Tongue (tissue), 2 donors: ENCODE results near the gene MPC1L. TPM values are rescaled to one million over a fixed set of nuclear protein-coding genes. Genes with fewer than 3 reads are reported as not detected.
A peak's percentile ranks its signal among the peaks of the same experiment; 100 is the strongest.
"Not testable (repeated sequence)": the region's sequence is repeated elsewhere in the genome, so short reads cannot be mapped to it uniquely, and the experiment has no call there.

Source experiments
- DNase-seq: peaks from one replicate; pipeline ENCODE4 v3.0.0-alpha.2; 2015
- total RNA-seq: library from RNA; depleted of rRNA; stranded (reverse); fragments of >200 nt; gene quantifications from one replicate; pipeline ENCODE4 v1.2.3, GENCODE V29; 2014

The MPC1L gene
- not detected for total RNA-seq

DNA sequence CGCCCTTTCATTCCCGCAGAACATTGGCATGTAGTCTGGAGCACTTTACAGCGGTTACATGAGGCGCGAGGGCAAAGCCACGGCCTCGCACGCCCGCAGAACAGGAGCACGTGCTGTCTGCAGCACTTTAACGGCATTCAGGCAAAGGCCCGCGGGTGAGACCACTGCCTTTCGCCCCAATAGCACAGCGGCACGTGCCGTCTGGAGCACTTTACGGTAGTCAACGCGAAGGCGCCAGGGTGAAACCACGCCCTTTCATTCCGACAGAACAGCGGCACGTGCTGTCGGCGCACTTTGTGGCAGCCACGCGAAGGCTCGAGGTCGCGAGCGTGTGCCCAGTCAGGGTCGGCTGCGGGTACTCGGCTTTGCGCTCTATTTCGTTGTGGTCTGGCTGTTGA, at the start of gene MPC1L:
MPC1L (plus strand) TSS at position 290 of the 398 bp plus-strand sequence. CDS start 138 bp downstream, outside the sequence.
- no peak for DNase-seq

DNA sequence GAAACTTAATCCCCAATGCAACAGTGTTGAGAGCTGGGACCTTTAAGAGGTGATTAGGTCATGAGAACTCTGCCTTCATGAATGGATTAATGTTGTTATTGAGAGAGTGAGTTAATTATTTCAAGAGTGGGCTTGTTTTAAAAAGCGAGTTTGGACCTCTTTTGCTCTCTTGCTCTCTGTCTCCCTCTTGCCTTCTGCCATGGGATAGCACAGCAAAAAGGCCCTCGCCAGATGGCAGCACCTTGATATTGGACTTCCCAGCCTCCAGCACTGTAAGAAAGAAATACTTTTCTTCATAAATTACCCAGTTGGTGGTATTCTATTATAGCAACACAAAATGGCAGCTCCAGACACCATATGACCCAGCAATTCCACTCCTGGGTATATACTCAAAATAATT, 49.5 kb upstream of the MPC1L start:
- DNase-seq: no peak

DNA sequence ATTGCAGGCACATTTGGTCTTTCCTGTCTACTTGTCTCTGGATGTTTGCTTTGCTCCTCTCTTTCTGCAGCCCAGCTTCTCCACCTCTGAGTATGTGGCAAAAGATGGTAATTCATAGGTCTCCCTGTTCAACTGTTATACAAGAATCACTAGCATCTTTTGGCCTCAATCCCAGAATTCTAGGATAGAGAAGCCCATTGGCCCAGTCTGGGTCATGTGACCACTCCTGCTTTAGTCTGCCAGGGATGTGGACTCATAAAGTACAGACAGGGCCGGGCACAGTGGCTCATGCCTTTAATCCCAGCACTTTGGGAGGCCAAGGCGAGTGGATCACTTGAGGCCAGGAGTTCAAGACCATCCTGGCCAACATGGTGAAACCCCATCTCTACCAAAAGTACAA, 47.8 kb upstream of the MPC1L start:
- DNase-seq: not testable (repeated sequence)

DNA sequence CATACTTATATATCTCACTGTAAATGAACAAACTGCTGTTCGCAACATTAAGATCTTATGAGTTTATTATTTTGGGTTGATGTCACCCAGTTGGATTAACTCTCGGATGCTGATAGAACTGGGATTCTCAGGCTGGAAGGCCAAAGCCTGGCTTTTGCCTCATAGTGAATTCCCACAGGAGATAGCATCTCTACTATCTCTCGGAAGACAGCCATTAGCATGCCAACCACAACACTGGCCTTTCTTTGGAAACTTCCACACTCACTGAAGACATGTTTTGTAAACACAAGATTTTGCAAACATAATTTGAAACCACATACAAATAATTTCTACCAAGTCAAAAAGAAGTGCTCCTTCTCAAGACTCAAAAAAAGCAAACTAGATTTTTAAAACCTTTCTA, 46.9 kb upstream of the MPC1L start:
- DNase-seq: no peak

DNA sequence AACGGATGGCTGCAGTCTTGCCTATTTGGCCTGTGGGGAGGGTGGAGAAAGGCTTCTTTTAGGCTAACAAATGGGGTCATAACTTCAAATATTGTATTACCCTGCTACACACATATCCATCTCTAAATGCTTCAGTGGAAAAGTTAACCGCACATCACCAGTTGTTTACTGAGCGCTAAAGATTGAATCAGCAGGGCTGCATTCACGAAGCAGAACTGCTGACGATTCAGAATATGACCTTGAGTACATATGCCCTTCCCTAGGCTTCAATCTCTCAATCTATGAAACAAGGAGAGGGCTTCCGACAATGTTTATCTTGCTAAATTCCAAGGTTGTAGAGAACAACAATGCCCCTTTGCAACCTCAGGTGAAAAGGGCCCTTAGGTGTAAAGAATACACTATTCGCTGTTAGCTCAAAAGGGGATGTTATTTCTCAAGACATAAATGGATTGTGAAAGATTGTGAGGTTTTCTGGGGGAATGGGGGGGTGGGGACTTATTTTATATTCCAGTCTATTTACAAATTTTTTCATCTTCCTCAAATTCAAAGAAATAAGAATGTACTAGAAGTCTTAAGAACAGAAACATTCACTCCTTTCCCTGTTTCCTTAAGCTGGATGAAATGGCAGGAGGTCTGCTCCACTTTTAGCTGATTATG, 45.1 kb upstream of the MPC1L start:
- no peak for DNase-seq

DNA sequence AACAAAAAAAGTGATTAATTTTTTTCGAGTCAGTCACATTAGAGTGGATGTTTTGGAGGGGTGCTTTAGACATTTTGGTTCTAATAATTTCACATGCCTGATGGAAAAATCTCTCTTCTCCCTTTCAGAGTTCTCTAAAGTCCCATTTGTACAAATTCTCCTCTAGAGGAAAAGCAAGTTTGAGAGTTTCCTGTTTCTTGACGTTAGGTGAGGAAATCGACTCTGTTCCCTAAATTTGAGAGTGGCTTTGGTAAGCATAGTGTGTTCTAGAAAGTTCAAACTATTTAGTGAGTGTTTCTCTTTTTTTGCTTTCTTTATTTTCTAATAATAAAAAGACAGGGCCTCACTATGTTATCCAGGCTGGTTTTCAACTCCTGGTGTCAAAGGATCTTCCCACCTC, 44.1 kb upstream of the MPC1L start:
- DNase-seq: no peak

DNA sequence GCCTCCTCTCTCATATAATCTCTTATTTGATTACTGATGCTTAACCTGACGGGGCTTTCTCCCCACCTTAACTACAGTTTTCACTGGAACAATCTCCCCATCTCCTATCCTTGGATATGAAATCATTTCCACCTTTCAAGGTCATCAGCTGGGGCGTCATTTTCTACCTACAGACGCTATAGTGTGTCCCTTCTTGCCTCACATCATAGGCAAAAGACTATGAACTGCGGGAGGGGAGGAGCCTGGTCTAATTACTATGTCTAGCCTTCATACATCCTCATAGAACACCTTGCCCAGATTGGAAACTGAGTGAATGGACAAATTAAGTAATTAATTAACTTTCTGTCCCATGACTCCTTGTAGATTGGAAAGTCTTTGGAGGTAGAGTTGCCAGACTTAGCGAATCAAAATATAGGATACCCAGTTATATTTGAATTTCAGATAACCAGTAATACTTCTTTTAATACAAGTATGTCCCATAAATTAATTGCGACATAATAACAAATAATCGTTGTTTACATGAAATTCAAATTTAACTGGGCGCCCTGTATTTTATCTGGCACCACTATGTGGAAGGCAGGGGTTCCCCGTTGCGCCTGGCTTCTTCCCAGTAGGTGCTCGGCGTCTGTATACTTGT, 43.2 kb upstream of the MPC1L start:
- DNase-seq: no peak

DNA sequence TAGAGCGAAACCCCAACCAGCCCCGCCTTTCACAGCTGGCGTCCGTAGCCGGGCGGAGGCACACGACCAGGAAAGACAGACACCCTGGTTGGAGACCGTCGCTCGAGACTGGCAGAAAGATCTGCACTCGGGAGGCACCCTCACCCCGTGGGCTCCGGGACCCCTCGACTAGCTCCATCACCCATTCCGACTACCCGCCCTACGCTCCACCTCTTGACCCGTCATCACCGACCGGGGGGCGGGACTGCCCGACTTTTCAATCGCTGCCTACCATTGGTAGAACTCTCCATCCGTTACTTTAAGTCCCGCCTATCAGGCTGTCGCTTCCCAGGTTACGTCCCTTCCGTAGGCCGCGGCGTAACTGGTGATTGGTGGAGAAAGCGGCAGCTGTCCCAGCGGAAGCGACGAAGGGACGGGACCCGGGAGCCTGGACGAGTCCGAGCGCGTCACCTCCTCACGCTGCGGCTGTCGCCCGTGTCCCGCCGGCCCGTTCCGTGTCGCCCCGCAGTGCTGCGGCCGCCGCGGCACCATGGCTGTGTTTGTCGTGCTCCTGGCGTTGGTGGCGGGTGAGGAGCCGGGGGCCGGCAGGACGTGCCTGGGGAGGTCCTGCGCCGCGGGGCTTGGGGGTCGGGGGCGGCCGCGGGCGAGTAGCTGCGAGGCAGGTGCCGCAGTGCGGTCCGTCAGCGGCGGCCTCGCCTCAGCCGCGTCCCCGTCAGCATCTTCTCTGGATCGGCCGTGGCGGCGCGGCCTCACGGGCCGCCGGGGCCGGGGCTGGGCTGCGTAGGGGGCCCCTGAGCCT, 42.5 kb upstream of the MPC1L start, which contains the start of gene ATP6AP2:
ATP6AP2 (plus strand) TSS at position 434 of the 799 bp plus-strand sequence; CDS start at position 530, 96 bp downstream.
- peak; percentile 97 for DNase-seq

DNA sequence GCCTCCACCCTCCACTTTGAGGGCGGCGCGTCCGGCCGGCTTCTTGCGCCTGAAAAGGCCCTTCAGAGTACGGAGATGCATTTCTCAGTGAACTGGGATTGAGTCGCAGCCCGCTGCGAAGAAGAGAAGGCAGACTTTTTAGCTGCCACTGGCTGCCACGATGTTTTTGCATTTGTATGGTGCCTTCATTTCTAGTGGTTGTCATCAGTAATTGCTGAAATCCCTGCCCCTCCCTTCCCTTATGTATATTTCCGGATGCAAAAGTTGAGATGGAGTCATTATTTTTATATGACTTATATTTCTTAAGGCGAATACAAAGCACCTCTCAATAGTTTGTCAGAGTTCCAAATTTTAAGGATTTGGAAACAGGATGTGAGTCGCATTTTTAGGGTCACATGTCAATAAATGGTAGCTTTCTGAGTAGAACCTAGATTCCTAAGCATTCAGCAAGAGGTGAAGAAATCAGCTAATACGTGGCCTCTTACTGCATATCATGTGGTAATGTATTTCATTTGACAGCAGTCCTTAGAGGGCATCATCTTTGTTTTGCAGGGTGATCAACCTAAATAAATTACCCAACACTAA, 41.8 kb upstream of the MPC1L start:
- DNase-seq: peak; percentile 21

DNA sequence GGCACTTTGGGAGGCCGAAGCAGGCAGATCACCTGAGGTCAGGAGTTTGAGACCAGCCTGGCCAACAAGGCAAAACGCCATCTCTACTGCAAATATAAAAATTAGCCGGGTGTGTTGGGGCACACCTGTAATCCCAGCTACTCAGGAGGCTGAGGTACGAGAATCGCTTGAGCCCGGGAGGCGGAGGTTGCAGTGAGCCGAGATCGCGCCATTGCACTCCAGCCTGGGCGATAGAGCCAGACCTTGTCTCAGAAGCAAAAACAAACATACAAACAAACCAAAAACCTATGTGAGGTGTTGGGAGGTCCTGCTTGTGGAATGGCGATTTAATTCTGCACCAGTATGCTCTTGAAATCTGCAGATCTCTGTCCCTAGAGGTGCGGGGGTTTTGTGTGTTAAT, 41.0 kb upstream of the MPC1L start:
- DNase-seq: not testable (repeated sequence)

DNA sequence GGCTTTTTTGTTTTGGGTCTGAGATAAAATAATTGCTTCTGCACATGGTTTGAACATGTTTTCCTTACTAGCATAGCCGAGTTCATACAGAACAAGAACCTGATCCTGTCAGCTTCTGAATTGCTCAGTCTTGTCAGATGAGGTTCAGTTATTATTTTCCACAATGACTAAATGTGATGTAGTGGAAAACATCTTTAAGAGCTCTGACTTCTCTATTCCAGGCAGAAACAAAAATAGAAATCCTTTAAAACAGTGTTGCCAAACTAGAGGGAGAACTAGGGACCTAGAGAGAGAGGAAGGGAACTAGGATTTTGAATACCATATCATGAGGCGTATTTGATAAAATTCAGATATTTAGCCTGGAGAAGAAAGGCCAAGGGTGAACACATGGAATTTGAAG, 40.4 kb upstream of the MPC1L start:
- DNase-seq: no peak

DNA sequence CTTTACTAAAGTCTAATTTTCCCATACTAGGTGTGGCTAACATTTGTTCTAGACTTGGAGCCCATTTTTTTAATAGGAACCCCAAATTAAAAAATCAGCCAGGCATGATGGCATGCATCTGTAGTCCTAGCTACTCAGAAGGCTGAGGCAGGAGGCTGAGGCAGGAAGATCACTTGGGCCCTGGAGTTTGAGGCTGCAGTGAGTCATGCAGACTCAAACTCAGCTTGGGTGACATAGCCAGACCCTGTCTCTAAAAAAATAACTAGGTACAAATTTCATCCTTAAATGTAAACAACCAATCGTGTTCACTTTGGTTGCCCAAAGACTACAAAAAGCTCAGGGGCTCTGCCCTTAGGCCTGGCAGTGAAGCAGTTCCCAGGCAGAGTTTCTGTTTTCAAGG, 35.6 kb upstream of the MPC1L start:
- not testable (repeated sequence) for DNase-seq

DNA sequence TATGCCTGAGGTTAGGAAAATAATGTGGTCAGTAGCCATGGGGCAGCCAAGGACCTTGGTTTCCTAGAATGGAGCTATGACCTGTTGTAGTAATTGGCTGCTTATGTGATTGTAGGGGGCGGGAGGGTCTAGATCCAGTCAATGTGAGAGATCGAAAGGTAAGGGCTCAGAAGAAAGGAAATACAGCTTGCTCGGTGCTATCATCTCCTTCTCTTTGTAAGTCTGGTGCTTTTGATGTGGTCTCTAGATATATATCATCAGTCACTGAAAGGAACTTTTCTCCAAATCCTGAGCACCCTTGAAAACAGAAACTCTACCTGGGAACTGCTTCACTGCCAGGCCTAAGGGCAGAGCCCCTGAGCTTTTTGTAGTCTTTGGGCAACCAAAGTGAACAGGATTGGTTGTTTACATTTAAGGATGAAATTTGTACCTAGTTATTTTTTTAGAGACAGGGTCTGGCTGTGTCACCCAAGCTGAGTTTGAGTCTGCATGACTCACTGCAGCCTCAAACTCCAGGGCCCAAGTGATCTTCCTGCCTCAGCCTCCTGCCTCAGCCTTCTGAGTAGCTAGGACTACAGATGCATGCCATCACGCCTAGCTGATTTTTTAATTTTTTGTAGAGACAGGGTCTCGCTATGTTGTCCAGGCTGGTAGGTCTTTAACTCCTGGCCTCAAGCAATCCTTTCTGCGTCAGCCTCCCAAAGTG, 33.5 kb upstream of the MPC1L start:
- DNase-seq: not testable (repeated sequence)

DNA sequence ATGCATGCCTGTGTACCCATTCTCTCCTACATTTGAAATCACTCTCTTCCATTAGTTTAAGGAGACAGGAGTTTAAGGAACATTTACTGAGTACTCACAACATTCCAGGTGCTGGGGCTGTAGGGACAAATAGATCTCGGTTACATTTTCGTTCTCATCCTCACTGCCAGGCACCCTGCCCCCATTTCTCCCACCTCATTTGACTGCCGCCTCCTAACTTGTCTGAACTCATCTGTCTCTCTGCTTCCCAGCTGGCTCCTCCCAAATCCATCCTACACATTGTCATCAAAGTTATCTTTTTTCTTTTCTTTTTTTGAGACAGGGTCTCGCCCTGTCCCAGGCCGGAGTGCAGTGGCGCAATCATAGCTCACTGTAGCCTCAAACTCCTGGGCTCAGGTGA, 19.8 kb upstream of the MPC1L start:
- no peak for DNase-seq

DNA sequence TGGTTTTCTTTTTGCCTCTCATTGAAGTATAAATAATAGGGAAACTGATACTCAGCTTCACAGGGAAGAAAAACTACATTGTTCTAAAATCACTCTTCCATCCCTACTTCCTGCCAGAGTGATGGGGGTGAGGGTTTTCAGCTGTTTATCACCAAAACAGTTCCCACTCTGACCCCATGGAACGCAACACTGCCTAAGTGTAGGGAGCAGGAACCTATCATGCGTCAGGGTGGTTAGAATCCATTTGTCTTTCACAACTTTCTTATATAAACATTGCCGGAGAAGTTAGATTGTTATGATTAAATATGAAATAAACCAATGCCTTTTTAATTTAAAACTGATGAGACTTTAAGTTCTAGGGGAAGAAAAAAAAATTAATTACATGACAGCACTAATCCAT, 15.8 kb upstream of the MPC1L start:
- DNase-seq: no peak

DNA sequence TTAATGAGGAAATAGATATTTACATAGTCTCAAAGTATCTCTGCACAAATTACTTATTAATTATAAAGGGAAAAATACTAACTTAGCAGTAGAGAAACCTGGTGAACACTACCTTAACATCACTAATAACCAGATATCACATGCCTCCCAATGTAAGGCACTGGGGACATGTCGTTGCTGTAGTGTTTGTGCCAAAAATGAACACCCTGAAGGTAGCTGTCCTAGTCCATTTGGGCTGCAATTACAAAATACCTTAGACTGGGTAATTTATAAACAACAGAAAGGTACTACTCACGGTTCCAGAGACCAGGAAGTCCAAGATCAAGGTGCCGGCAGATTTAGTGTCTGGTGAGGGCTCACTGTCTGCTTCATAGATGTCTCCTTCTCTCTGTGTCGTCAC, 10.7 kb upstream of the MPC1L start:
- no peak for DNase-seq

DNA sequence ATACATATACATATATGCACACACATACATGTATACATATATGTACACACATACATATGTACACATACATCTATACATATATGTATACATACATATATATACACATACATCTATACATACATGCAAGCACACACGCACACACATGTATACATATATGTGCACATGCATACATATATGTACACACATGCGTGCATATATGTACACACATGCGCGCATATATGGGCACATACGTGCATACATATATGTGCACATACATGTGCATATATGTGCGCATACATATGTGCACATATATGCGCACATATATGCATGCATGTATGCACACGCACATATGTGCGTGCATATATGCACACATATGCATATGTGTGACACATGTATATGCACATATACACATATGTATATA, 7.3 kb upstream of the MPC1L start:
- DNase-seq: no peak

DNA sequence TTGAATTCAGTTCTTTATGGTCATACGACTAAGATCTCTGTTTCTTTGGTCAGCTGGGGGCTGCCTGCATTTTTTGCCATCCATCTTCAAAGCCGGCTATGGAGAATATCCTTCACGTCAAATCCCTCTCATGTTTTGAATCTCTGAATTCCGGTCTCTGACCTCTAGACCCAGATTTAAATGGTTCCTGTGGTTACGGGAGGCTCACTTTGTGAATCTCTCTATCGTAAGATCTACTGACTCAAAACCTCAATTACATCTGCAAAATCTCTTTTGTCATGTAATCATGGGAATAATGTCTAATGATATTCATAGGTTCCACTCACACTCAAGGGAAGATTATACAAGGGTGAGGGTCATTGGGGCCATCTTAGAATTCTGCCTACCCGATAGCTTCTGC, 5.7 kb upstream of the MPC1L start:
- DNase-seq: no peak

DNA sequence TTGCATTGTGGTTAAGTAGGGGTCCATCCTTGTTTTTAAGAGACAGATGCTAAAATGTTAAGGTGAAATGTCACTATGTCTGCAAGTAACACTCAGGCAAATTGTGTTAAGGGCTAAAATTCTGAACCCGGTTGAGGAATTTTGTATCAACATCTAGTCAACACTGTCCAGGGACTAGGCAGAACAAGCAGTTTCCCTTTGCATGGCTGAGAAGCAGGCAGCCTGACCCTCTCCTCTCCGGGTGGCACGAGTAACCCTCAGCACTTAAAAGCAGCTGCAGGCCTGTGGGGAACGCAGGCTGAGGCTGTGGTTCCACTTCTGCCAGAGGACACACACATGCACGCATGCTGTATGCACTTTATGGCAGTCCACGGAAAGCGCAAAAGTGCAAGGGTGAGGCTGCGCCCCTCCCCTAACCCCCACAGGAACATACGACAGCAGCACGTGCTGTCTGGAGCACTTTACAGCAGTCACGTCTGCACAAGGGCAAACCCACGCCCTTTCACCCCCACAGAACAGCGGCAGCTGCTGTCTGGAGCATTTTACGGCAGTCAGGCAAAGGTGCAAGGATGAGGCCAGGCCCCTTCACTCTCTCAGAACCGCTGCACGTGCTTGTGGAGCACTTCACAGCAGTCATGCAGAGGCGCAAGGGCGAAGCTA, 619 bp upstream of the MPC1L start:
- no peak for DNase-seq

DNA sequence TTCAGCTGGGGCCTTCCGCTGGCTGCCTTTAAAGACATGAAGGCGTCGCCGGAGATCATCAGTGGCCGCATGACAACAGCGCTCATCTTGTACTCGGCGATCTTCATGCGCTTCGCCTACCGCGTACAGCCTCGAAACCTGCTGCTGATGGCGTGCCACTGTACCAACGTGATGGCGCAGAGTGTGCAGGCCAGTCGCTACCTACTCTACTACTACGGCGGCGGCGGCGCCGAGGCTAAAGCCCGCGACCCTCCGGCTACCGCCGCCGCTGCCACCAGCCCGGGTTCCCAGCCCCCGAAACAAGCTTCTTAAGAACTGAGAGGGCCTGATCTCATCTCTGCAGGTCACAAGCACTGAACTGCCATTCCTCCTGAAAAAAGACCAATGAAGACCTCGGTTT, 437 bp downstream of the MPC1L start:
- DNase-seq: no peak

DNA sequence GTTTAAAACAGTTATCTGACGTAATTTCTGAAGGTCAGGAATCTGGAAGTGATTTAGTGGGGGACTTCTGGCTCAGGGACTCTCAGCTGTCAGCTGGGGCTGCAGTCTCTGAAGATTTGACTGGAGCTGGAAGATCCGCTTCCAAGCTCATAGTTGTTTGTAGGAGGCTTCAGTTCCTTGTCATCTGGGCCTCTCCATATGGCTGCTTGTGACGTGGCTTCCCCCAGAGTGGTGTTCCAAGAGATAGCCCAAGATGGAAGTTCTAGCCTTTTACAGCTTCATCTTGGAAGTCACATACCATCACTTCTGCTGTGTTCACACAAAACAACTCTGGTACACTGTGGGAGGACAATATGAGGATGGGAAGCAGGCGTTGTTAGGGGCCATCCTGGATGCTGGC, 2.1 kb downstream of the MPC1L start:
- no peak for DNase-seq

DNA sequence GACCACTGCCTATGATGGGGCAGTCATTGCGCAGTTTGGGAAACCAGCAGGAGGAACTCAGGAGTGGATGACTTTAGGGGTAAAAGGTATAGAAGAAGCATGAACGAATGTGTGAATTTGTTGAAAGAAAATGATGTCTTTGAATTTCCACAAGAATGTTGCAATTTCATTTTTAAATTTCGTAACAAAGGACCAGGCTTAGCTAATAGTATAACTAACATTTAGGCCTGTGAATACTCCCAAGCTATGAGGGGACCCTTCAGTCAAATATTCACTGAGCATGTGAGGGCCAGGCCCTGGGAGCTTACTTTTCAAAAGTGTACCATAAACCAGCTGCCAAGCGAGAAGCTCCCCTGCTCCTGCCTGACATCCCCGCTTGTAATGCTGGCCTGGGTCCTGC, 5.3 kb downstream of the MPC1L start:
- DNase-seq: no peak
